ENCODE results near the gene TBL1X.

TBL1X gene

GRCh38 chrX:9668537-9668936 lies 203.7 kb downstream of the TBL1X start:
- DNase-seq (ENCODE audit: low spot score): no peak

- no peak for DNase-seq (ENCODE audit: low spot score)
Measured at GRCh38 chrX:9670136-9670814, 205.4 kb downstream of the TBL1X start.

GRCh38 chrX:9671998-9672397 lies 207.1 kb downstream of the TBL1X start:
- no peak for DNase-seq (ENCODE audit: low spot score)

GRCh38 chrX:9676306-9676705 lies 211.4 kb downstream of the TBL1X start:
- no peak for DNase-seq (ENCODE audit: low spot score)

GRCh38 chrX:9676738-9677097 lies 211.9 kb downstream of the TBL1X start:
- no peak for DNase-seq (ENCODE audit: low spot score)

GRCh38 chrX:9677098-9677739 lies 212.4 kb downstream of the TBL1X start:
- peak; percentile 8 for DNase-seq (ENCODE audit: low spot score)

- no peak for DNase-seq (ENCODE audit: low spot score)
Measured at GRCh38 chrX:9678215-9678965, 213.5 kb downstream of the TBL1X start.

GRCh38 chrX:9681011-9681410 lies 216.2 kb downstream of the TBL1X start:
- DNase-seq (ENCODE audit: low spot score): no peak

- DNase-seq (ENCODE audit: low spot score): no peak
Measured at GRCh38 chrX:9681422-9681821, 216.6 kb downstream of the TBL1X start.

- DNase-seq (ENCODE audit: low spot score): no peak
Measured at GRCh38 chrX:9682456-9682855, 217.6 kb downstream of the TBL1X start.

GRCh38 chrX:9682861-9683260 lies 218.0 kb downstream of the TBL1X start:
- DNase-seq (ENCODE audit: low spot score): no peak

GRCh38 chrX:9683350-9683749 lies 218.5 kb downstream of the TBL1X start:
- no peak for DNase-seq (ENCODE audit: low spot score)

- no peak for DNase-seq (ENCODE audit: low spot score)
Measured at GRCh38 chrX:9687899-9688298, 223.0 kb downstream of the TBL1X start.

GRCh38 chrX:9688833-9689232 lies 224.0 kb downstream of the TBL1X start:
- no peak for DNase-seq (ENCODE audit: low spot score)

- no peak for DNase-seq (ENCODE audit: low spot score)
Measured at GRCh38 chrX:9690046-9690445, 225.2 kb downstream of the TBL1X start.

GRCh38 chrX:9693307-9694001 lies 228.6 kb downstream of the TBL1X start:
- no peak for DNase-seq (ENCODE audit: low spot score)

- no peak for DNase-seq (ENCODE audit: low spot score)
Measured at GRCh38 chrX:9698576-9698975, 233.7 kb downstream of the TBL1X start.

GRCh38 chrX:9700555-9700954 lies 235.7 kb downstream of the TBL1X start:
- no peak for DNase-seq (ENCODE audit: low spot score)

GRCh38 chrX:9701790-9702189 lies 236.9 kb downstream of the TBL1X start:
- no peak for DNase-seq (ENCODE audit: low spot score)

GRCh38 chrX:9703406-9703805 lies 238.5 kb downstream of the TBL1X start:
- no peak for DNase-seq (ENCODE audit: low spot score)

- DNase-seq (ENCODE audit: low spot score): no peak
Measured at GRCh38 chrX:9704876-9705465, 240.1 kb downstream of the TBL1X start.

GRCh38 chrX:9706421-9706820 lies 241.6 kb downstream of the TBL1X start:
- no peak for DNase-seq (ENCODE audit: low spot score)

All from SW480 (cell line).